HG03342 (cell line): ENCODE data around the gene PHYHIPL.
"Not testable (repeated sequence)": the region's sequence is repeated elsewhere in the genome, so short reads cannot be mapped to it uniquely, and the experiment has no call there.

Source experiments
- ATAC-seq: cut with Tn5 transposase; IDR thresholded peaks from one replicate; pipeline ENCODE4 v1.9.1; 2021; ENCODE audit warnings: mild to moderate bottlenecking, moderate library complexity; ENCODE audit not compliant: unreplicated experiment

Gene PHYHIPL

GRCh38 chr10:59190332-59190731 lies 13.9 kb downstream of the PHYHIPL start:
- ATAC-seq: no peak

GRCh38 chr10:59206204-59206720 lies 29.8 kb downstream of the PHYHIPL start:
- ATAC-seq: no peak

- no peak for ATAC-seq
Measured at GRCh38 chr10:59212301-59212798, 35.9 kb downstream of the PHYHIPL start.

- no peak for ATAC-seq
Measured at GRCh38 chr10:59214160-59214559, 37.7 kb downstream of the PHYHIPL start.

GRCh38 chr10:59216178-59216869 lies 39.9 kb downstream of the PHYHIPL start:
- no peak for ATAC-seq

- ATAC-seq: no peak
Measured at GRCh38 chr10:59222788-59223187, 46.3 kb downstream of the PHYHIPL start.

- ATAC-seq: not testable (repeated sequence)
Measured at GRCh38 chr10:59223597-59223996, 47.2 kb downstream of the PHYHIPL start.

- no peak for ATAC-seq
Measured at GRCh38 chr10:59225211-59225610, 48.8 kb downstream of the PHYHIPL start.

GRCh38 chr10:59227136-59227673 lies 50.8 kb downstream of the PHYHIPL start:
- no peak for ATAC-seq

- ATAC-seq: no peak
Measured at GRCh38 chr10:59229441-59229840, 53.0 kb downstream of the PHYHIPL start.

GRCh38 chr10:59234194-59234593 lies 57.8 kb downstream of the PHYHIPL start:
- ATAC-seq: no peak

- ATAC-seq: no peak
Measured at GRCh38 chr10:59234816-59235429, 58.5 kb downstream of the PHYHIPL start.

GRCh38 chr10:59236064-59236697 lies 59.7 kb downstream of the PHYHIPL start:
- ATAC-seq: no peak

- no peak for ATAC-seq
Measured at GRCh38 chr10:59237775-59238174, 61.3 kb downstream of the PHYHIPL start.

- ATAC-seq: not testable (repeated sequence)
Measured at GRCh38 chr10:59239108-59239507, 62.7 kb downstream of the PHYHIPL start.

- ATAC-seq: no peak
Measured at GRCh38 chr10:59240582-59241183, 64.2 kb downstream of the PHYHIPL start.

GRCh38 chr10:59242057-59242456 lies 65.6 kb downstream of the PHYHIPL start:
- ATAC-seq: no peak

- ATAC-seq: no peak
Measured at GRCh38 chr10:59242991-59243390, 66.5 kb downstream of the PHYHIPL start.

GRCh38 chr10:59243611-59244195 lies 67.3 kb downstream of the PHYHIPL start:
- ATAC-seq: no peak

- ATAC-seq: no peak
Measured at GRCh38 chr10:59244871-59245270, 68.4 kb downstream of the PHYHIPL start.

GRCh38 chr10:59245686-59246085 lies 69.2 kb downstream of the PHYHIPL start:
- ATAC-seq: no peak
